ENCODE measurements around the gene SLC1A4. TPM values are rescaled to one million over a fixed set of nuclear protein-coding genes. Genes with fewer than 3 reads are reported as not detected.

SLC1A4 gene
- total RNA-seq, 3 donors from 2014 or later = 9.1 to 31.5 (median 11.4) TPM

DNA sequence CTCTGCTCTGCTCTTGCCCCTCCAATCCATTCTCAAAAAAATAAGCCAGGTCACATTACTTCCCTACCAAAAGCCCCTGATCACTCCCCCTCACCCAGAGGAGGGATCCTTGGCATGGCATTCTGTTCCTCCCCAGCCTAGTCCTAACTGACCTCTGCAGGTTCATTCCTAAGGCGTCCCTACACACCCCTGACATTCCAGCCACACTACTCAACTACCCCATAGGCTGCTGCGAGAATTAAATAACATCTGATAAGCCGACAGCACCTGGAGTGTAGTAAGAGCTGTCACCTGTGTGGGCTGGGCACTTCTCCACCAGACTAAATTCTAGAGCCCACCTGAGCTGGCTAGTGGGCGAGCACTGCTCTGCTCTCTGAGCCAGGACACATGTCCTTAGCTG is 44.7 kb upstream of the SLC1A4 start:
- no peaks in the 10 kb centered on the region for H3K36me3 ChIP-seq
- peak overlapping the region in 1 of 2 donors; percentile 20 for H3K27ac ChIP-seq
- no peaks in the 10 kb centered on the region for H3K4me1 ChIP-seq
- H3K9me3 ChIP-seq = no peaks in the 10 kb centered on the region
- no peak overlapping the region for H3K4me3 ChIP-seq
- intact Hi-C loops (cut with DNase I; ENCODE audit: low total_unique reads) = no loop called here
- DNase-seq (ENCODE audit: low spot score in 2 of 2) = no peak
- H3K27me3 ChIP-seq = no peaks in the 10 kb centered on the region
- no peak for TF ChIP-seq POLR2A (IDR thresholded peaks at IDR 0.05)
- TF ChIP-seq, protein P1, sequence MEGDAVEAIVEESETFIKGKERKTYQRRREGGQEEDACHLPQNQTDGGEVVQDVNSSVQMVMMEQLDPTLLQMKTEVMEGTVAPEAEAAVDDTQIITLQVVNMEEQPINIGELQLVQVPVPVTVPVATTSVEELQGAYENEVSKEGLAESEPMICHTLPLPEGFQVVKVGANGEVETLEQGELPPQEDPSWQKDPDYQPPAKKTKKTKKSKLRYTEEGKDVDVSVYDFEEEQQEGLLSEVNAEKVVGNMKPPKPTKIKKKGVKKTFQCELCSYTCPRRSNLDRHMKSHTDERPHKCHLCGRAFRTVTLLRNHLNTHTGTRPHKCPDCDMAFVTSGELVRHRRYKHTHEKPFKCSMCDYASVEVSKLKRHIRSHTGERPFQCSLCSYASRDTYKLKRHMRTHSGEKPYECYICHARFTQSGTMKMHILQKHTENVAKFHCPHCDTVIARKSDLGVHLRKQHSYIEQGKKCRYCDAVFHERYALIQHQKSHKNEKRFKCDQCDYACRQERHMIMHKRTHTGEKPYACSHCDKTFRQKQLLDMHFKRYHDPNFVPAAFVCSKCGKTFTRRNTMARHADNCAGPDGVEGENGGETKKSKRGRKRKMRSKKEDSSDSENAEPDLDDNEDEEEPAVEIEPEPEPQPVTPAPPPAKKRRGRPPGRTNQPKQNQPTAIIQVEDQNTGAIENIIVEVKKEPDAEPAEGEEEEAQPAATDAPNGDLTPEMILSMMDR (IDR thresholded peaks at IDR 0.05) = no peak
- TF ChIP-seq POLR2AphosphoS5 (IDR thresholded peaks at IDR 0.05) = no peak

DNA sequence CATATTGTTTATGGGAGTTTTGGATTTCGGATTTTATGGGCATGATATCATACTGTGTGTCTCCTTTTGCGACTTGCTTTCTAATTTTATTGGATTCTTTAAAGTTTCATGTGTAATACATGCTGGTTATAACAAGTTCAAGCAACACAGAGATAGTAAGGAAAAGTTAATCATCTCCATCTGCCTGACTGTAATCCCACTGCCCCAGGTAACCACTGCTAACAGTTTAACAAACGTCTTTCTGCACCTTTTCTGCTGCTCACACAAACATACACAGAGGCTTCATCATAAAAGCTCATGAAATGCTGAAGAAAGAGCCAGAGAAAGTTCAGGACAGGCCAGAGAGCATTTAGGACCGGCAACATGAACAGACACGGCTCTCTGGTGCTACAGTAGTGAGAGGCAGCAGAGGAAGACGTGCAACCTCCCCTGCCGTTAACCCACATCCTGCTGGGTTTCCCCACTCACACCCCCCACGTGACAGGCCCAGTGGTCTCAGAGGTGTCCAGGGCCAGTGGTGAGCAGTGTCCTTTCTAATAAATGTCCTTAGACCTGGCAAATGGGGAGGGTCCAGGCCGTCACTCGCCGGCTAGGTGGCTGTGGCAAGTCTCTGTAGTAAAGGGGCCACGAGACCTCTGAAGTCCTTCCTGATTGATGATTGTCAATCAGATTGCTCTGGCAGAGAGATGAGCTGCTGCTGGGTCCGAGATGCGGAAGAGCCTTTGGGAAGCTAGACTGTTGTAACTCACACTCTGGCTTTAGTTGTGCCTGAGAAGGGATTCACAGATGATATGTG is 43.0 kb upstream of the SLC1A4 start:
- Histone ChIP-seq H3K27me3 (no peaks in the 10 kb centered on the region), H3K9me3 (no peaks in the 10 kb centered on the region), H3K27ac (peak overlapping the region in 1 of 2 donors; percentile 28), H3K4me3 (no peak overlapping the region), H3K36me3 (no peaks in the 10 kb centered on the region), H3K4me1 (no peaks in the 10 kb centered on the region)
- TF ChIP-seq POLR2AphosphoS5 (IDR thresholded peaks at IDR 0.05) = no peak
- TF ChIP-seq, protein P1 (IDR thresholded peaks at IDR 0.05) = no peak
- TF ChIP-seq POLR2A (IDR thresholded peaks at IDR 0.05) = no peak
- intact Hi-C loops (cut with DNase I; ENCODE audit: low total_unique reads) = no loop called here
- no peak for DNase-seq (ENCODE audit: low spot score in 2 of 2)

DNA sequence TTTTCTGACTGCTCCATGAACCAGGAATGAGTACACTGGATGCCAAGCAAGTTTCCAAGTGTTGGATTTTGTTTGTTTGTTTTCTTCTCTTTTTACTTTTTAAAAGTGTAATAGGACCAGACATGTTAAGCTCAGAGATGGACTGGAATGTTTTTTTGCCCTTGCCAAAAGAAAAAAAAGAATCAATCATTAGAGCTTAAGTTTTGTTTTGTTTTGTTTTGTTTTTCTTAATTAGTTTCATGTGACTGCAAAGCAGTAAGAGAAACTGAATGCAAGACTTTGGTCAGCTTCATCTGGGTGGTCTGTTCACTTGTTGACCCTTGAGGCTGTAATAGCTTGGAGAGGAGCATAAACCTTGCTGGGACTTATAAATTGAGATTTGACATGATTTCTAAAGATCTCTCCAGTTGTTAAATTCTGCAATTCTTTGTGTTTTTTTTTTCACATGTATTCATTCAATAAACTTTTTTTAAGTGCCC is 42.4 kb upstream of the SLC1A4 start:
- no peak overlapping the region for H3K4me3 ChIP-seq
- no peaks in the 10 kb centered on the region for H3K9me3 ChIP-seq
- DNase-seq (ENCODE audit: low spot score in 2 of 2) = no peak
- H3K27me3 ChIP-seq = no peaks in the 10 kb centered on the region
- H3K4me1 ChIP-seq = no peaks in the 10 kb centered on the region
- no peak for TF ChIP-seq POLR2AphosphoS5 (IDR thresholded peaks at IDR 0.05)
- TF ChIP-seq, protein P1 (IDR thresholded peaks at IDR 0.05) = no peak
- TF ChIP-seq POLR2A (IDR thresholded peaks at IDR 0.05) = no peak
- intact Hi-C loops (cut with DNase I; ENCODE audit: low total_unique reads) = no loop called here
- no peak overlapping the region for H3K27ac ChIP-seq
- H3K36me3 ChIP-seq = no peaks in the 10 kb centered on the region

DNA sequence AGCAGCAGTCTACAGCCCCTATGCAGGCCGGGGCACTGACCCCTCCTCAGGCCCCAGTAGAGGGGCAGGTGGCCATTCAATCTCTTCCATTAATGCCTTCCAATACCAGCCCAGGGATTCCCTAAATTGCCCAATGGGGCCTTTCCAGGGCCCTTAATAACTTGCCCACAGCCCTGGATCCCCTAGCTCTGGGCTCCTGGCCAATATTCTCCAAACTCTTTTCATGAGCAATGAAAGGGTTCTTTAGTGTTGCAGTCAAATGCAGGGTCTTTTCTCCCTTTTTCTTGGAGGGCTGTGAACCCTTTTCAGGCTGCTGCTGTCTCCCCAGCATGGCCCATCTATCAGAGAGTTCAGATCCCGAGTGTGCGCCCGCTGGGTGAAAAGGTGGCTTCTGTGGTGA is 41.3 kb upstream of the SLC1A4 start:
- no peaks in the 10 kb centered on the region for H3K36me3 ChIP-seq
- no peak overlapping the region for H3K27ac ChIP-seq
- H3K27me3 ChIP-seq = no peaks in the 10 kb centered on the region
- H3K9me3 ChIP-seq = no peaks in the 10 kb centered on the region
- no peak for DNase-seq (ENCODE audit: low spot score in 2 of 2)
- intact Hi-C loops (cut with DNase I; ENCODE audit: low total_unique reads) = no loop called here
- H3K4me1 ChIP-seq = no peaks in the 10 kb centered on the region
- TF ChIP-seq POLR2AphosphoS5 (IDR thresholded peaks at IDR 0.05) = no peak
- TF ChIP-seq, protein P1 (IDR thresholded peaks at IDR 0.05) = no peak
- TF ChIP-seq POLR2A (IDR thresholded peaks at IDR 0.05) = no peak
- H3K4me3 ChIP-seq = no peak overlapping the region

Data from breast epithelium (tissue), 4 donors.